ENCODE measurements around the gene MRPS2. TPM values are rescaled to one million over a fixed set of nuclear protein-coding genes. Genes with fewer than 3 reads are reported as not detected.

Gene MRPS2
- polyA plus RNA-seq, 4 donors = 43.9 to 62.1 (median 54.0) TPM

DNA sequence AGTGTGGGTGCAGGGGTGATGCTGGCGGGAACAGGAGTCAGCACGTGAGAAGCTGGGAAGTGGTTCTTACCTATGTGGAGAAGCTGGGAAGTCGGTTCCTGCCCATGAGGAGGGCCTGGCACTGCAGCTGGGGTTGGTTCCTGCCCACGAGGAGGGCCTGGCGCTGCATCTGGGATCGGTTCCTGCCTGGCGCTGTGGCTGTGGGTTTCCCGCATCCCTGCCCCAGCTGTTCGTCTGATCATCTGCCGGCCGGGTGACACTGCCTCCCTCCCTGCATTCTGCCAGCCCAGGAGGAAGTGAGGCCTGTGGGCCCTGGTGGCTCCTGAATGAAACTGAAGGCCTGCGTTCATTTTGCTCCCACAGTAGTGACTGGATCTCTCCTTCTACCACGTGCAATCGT is 50.5 kb downstream of the MRPS2 start:
- DNase-seq (ENCODE audit: low read depth in 4 of 4, low spot score in 2 of 4) = no peak

DNA sequence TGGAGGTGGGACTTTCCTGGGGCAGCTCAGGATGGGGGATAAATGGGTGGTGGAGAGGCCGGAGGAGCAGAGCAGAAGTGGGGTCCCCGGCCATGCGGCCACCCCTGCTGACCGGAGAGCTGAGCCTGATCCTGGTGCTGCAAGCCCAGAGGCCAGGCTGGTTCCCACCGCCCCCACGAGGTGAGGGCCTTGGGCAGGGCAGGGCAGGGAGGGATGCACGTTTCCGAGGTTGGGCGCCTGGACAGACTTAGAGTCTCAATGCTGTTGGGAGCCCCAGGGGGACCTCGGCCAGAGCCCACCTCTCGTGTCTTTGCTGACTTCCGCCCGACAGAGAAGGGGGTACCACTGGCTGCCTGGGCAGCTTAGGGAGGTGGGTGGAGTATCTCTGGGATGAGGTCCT is 51.0 kb downstream of the MRPS2 start:
- DNase-seq (ENCODE audit: low read depth in 4 of 4, low spot score in 2 of 4) = no peak

DNA sequence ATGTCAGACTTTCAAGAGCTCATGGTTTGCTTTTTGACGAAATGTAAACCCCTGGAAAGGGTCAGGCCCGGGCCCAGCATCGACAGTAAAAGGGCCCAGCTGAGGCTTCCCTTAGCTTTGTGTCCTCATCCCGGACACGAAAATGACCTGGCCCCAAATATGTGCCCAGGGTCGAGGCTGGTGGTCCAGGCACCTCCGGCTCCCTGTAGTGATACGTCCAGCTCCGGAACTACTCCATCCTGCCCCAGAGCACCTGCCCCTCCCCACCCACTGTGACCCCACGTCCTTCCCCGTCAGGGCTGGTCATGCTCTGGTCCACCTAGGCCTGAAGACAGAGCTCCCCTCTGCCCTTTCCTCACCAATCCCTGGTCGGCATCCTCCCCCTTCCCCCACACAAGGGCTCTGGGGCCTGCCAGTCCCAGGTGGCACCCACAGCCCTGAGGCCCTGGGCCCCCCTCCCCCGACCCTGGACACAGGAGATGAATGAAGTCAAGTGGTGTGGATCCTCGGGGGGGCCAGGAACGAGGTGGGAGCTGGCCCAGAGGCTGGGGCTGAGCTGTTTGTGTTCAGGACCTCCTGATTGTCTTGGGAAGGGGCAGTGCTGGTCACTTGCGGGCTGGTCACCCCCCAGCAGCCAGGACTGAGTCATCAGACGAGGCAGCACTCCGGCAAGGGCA is 51.7 kb downstream of the MRPS2 start:
- DNase-seq (ENCODE audit: low read depth in 4 of 4, low spot score in 2 of 4) = no peak

- DNase-seq (ENCODE audit: low read depth in 4 of 4, low spot score in 2 of 4) = no peak
Observed at GRCh38 chr9:135552698-135553171, 52.3 kb downstream of the MRPS2 start.

Other genes with a start within 250 kb of the MRPS2 start
- gene PPP1R26, start 20.9 kb upstream of the MRPS2 start, polyA plus RNA-seq (ENCODE audit: insufficient read length in 4 of 4) = 10 to 100 TPM; 23.9 to 39.2 (median 31.1) TPM
- under 1 TPM in 1 of 4 donors, not detected in 3; 0.22 TPM for gene LCN1, start 20.8 kb downstream of the MRPS2 start, polyA plus RNA-seq (ENCODE audit: insufficient read length in 4 of 4)
- under 1 TPM in 2 of 4 donors, not detected in 2; 0.21 to 0.70 TPM for gene OBP2A, start 45.4 kb downstream of the MRPS2 start, polyA plus RNA-seq (ENCODE audit: insufficient read length in 4 of 4)
- under 1 TPM in 3 of 4 donors, not detected in 1; 0.35 to 0.38 (median 0.35) TPM for gene PAEP, start 61.1 kb downstream of the MRPS2 start, polyA plus RNA-seq (ENCODE audit: insufficient read length in 4 of 4)
- gene GLT6D1, start 138.9 kb downstream of the MRPS2 start, polyA plus RNA-seq (ENCODE audit: insufficient read length in 4 of 4) = not detected
- not detected for gene LCN9, start 162.6 kb downstream of the MRPS2 start, polyA plus RNA-seq (ENCODE audit: insufficient read length in 4 of 4)
- gene SOHLH1, start 198.8 kb downstream of the MRPS2 start, polyA plus RNA-seq (ENCODE audit: insufficient read length in 4 of 4) = not detected
- gene KCNT1, start 201.5 kb downstream of the MRPS2 start, polyA plus RNA-seq (ENCODE audit: insufficient read length in 4 of 4) = under 1 TPM; 0.06 to 0.38 (median 0.21) TPM

All from left renal cortex interstitium (tissue), 4 donors.